ENCODE results near the gene AFAP1.

AFAP1 gene

GRCh38 chr4:7939377-7940108, at the start of gene AFAP1:
AFAP1 (minus strand) TSS chr4:7939861; CDS start chr4:7872078, 67,783 bp downstream.
- FAIRE-seq = no peak

GRCh38 chr4:7988437-7988836, 48.8 kb upstream of the AFAP1 start:
- no peak for FAIRE-seq

- no peak for FAIRE-seq
These were observed 47.7 kb upstream of the AFAP1 start for GRCh38 chr4:7987148-7987989.

GRCh38 chr4:7985891-7986441, 46.3 kb upstream of the AFAP1 start:
- FAIRE-seq = no peak

GRCh38 chr4:7985072-7985471, 45.4 kb upstream of the AFAP1 start:
- FAIRE-seq = no peak

GRCh38 chr4:7984286-7984925, 44.7 kb upstream of the AFAP1 start:
- no peak for FAIRE-seq

GRCh38 chr4:7983296-7983695, 43.6 kb upstream of the AFAP1 start:
- no peak for FAIRE-seq

GRCh38 chr4:7981738-7982394, 42.2 kb upstream of the AFAP1 start:
- FAIRE-seq = no peak

GRCh38 chr4:7980036-7980435, 40.4 kb upstream of the AFAP1 start:
- no peak for FAIRE-seq

GRCh38 chr4:7979652-7979968, 39.9 kb upstream of the AFAP1 start:
- no peak for FAIRE-seq

GRCh38 chr4:7978907-7979651, 39.4 kb upstream of the AFAP1 start:
- FAIRE-seq = no peak

GRCh38 chr4:7978489-7978888, 38.8 kb upstream of the AFAP1 start:
- no peak for FAIRE-seq

GRCh38 chr4:7976634-7977033, 37.0 kb upstream of the AFAP1 start:
- FAIRE-seq = no peak

GRCh38 chr4:7976025-7976424, 36.4 kb upstream of the AFAP1 start:
- no peak for FAIRE-seq

- FAIRE-seq = no peak
These were observed 34.8 kb upstream of the AFAP1 start for GRCh38 chr4:7974425-7974824.

GRCh38 chr4:7973545-7973981, 33.9 kb upstream of the AFAP1 start:
- no peak for FAIRE-seq

- no peak for FAIRE-seq
These were observed 32.3 kb upstream of the AFAP1 start for GRCh38 chr4:7971881-7972500.

GRCh38 chr4:7971159-7971631, 31.5 kb upstream of the AFAP1 start:
- no peak for FAIRE-seq

- FAIRE-seq = no peak
These were observed 30.8 kb upstream of the AFAP1 start for GRCh38 chr4:7970361-7970946.

- no peak for FAIRE-seq
These were observed 28.7 kb upstream of the AFAP1 start for GRCh38 chr4:7968262-7968896.
